Stomach (tissue), 4 donors: Measurements from ENCODE around the gene RBM19.

Source experiments
- CTCF ChIP-seq, 7 experiments: fragments of 450-650 bp in 4 of 7; fragments of 200-600 bp in 3 of 7; sonication (generic) in 3 of 7; IDR thresholded peaks; one replicate each; pipeline ENCODE4 v1.5.1; 2016 to 2019; ENCODE audit warnings: antibody characterized with exemption in 7 of 7, control low read depth in 2 of 7, mild to moderate bottlenecking in 1 of 7
- EP300 ChIP-seq: sonication (generic); formaldehyde crosslinking; IDR thresholded peaks from one replicate; pipeline ENCODE4 v1.6.1; 2017; ENCODE audit warnings: antibody characterized with exemption
- POLR2A ChIP-seq, 4 donors: fragments of 450-650 bp; IDR thresholded peaks; one replicate each; pipeline ENCODE4 v1.6.1; 2016; ENCODE audit warnings: antibody characterized with exemption in 4 of 4, control low read depth in 2 of 4, mild to moderate bottlenecking in 1 of 4, moderate library complexity in 1 of 4
- POLR2AphosphoS5 ChIP-seq, 3 donors: sonication (generic); formaldehyde crosslinking; IDR thresholded peaks; one replicate each; pipeline ENCODE4 v1.6.1; 2016; ENCODE audit warnings: antibody characterized with exemption in 3 of 3

DNA sequence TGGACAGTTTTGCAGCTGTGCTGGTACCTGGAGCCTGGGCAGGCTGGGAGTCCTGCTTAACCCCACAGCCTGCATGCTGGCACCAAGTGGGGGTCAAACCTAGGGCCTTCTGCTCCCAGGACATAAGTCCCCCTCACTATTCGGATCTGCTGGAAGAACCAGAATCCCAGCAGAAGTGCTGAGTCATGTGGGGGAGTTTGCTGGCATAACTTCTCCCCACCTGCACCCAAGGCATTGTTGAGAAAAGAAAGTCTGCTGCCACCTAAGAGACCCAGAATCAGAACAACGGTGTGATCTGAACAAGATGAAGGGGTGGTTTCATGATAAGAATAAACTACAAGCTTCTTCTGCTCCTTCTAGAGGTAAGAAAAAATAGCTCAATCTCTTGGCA lies 102.7 kb downstream of the RBM19 start:
- TF ChIP-seq POLR2AphosphoS5 (IDR thresholded peaks at IDR 0.05) (no peak), EP300 (no peak), CTCF (IDR thresholded peaks at IDR 0.05) (no peak), POLR2A (IDR thresholded peaks at IDR 0.05) (no peak)
